Superior temporal gyrus (tissue), 1 donor: ENCODE data around the gene CENPS.
"Not testable (repeated sequence)": the region's sequence is repeated elsewhere in the genome, so short reads cannot be mapped to it uniquely, and the experiment has no call there.

Experiments used
- DNase-seq: peaks from one replicate; pipeline ENCODE4 v3.0.0-alpha.2; 2016; ENCODE audit errors: extremely low spot score

Gene CENPS

DNA sequence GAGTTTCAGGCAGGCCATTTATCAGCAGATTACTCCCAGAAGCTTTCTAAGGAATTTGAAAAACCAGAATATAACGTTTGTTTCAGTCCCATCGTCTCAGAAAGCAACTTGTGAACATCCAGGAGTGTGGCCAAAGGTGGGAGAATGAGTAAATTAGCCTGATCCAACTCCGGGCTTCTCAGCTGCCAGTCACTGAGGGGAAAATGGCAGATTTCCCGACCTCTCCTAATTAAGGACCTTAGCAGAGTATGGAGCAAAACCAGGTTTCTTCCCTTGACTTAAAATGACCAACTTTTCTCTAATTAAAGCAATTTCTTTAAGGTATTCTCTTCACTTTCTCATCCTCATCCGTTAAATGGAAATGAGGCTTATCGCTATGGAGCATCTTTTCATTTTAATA, 20.6 kb downstream of the CENPS start:
- DNase-seq, result no peak

DNA sequence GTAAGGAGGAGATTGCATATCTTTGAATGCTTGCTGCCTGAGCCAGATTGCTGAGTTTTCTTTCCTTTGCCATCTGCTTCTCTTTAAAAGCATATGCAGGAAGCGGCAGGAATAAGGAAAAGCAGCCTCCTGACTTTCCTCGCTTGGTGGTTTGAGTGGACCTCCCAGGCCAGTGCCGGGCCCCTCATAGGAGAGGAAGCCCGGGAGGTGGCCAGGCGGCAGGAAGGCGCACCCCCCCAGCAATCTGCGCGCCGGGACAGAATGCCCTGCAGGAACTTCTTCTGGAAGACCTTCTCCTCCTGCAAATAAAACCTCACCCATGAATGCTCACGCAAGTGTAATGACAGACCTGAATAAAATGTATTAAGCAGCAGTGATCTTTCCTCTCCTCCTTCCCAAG, 21.1 kb downstream of the CENPS start:
- DNase-seq, result no peak

DNA sequence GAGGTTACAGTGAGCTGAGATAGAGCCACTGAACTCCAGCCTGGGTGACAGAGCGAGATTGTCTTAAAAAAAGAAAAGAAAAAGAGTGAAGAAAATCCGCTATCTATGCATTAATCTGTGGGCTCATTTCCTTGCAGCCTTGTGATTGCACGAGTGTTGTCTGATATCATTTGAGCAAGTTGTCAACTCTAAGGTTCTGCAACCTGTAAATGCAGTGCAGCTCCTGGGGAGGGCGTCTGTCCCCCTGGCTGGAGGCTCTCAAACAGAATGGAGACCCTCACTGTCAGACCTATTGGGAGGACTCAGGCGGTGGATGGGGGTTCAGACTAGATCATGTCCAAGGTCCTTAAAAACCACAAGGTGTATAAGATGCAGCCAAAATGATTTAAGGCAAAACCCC, 25.8 kb downstream of the CENPS start:
- DNase-seq, result no peak

- DNase-seq, result no peak
Measured at GRCh38 chr1:10456661-10457060, 26.4 kb downstream of the CENPS start.

GRCh38 chr1:10457462-10457861, 27.2 kb downstream of the CENPS start:
- not testable (repeated sequence) for DNase-seq

DNA sequence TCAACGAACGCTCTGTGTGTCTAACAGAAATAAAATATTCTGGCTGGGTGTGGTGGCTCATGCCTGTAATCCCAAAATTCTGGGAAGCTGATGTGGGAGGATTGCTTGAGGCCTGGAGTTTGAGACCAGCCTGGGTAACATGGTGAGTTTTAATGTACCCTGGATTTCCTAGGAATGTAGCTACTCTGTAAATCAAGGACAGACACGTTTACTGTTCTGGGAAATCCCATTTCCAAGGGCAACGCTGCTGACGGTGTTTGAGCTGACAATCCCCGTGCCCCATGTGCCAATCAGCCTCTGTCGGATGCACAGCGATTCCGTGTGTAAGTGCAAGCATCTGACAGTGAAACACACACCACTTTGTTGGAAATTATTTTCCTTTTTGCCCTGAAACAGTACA, 27.6 kb downstream of the CENPS start:
- DNase-seq, result no peak

DNA sequence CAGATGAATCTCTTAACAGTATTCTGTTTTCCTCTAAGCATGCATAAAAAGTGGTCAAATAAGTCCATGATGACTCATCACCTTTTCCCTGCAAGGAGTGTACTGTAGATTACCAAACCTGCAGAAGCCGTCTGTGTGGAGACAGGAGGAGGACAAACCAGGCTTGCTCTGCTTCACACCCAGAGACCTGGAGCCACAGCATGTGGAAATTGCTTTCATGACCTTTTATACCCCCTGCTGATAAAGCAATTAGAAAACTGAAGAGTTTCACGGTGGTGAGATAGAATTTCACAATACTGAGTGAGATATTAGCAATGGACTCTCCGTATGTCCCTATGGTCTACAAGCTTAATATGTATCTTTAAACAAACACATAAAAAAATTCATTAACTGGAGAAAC, 29.0 kb downstream of the CENPS start:
- DNase-seq, result no peak

GRCh38 chr1:10467078-10467477, 36.8 kb downstream of the CENPS start:
- no peak for DNase-seq

- no peak for DNase-seq
Measured at GRCh38 chr1:10470043-10470442, 39.8 kb downstream of the CENPS start.

DNA sequence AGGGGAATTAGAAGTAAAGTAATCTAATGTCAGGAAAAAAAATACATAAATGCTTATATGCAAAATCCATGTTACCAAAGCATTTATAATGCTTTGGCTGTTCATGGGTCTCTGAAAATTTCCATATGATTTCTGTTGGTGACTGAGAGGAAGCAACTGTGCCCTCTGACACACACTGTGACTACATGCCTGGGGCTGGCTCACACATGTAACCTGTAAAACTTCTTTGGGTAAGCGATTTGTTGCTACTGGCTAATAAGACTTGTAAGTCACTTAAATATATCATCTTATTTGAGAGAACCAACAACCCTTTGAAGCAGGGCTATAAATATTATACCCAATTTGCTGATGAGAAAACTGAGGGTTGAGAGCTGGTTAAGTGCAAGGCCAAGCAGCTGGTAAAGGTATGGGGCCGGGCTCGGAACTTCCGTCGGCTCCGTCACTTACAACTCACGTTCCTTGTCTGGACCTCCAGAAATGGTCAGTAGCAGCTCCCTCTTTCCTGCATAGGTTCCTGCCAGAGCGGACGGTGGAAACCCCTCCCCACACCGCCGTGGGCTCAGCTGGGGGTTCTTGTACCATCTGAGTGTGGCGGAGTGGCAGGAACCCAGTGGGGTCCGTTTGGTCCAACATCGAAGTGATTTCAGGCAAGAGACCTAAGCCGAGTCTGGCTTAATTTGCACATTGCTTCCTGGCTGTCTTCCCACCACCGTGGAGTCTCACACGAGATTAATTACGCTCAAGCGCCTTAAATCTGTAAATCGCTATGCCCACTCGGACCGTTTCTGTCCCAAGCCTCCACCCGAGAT, 41.4 kb downstream of the CENPS start:
- peak; percentile 17 for DNase-seq

GRCh38 chr1:10472220-10473144, 42.2 kb downstream of the CENPS start, which contains the start of gene DFFA:
TSS of gene DFFA (minus strand) at chr1:10472529. CDS start at chr1:10472458, 71 bp downstream.
- DNase-seq, result peak; percentile 99

DNA sequence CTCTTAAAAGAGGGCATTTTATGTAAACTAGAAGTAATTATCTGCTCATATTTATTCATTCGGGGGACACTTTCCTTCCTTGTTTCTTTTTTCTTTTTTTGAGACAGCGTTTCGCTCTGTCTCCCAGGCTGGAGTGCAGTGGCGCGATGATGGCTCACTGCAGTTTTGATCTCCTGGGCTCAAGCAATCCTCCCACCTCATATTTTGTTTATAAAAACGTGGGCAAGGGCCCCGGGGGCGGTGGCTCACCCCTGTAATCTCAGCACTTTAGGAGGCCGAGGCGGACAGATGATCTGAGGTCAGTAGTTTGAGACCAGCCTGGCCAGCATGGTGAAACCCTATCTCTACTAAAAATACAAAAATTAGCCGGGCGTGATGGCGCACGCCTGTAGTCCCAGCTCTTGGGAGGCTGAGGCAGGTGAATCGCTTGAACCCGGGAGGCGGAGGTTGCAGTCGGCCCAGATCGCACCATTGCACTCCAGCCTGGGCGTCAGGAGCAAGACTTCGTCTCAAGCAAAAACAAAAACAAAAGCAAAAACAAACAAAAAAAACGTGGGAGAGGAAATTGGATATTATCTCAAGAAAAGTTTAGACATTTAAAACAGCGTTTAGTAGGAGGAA, 43.0 kb downstream of the CENPS start:
- no peak for DNase-seq

DNA sequence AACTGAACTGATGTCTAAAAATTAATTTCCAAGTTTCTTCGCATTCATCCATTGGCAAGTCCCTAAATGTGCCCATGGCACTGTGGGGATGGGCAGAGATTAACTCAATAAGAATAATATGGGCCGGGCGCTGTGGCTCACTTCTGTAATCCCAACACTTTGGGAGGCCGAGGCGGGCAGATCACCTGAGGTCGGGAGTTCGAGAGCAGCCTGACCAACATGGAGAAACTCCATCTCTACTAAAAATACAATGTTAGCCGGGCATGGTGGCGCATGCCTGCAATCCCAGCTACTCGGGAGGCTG, 44.0 kb downstream of the CENPS start:
- not testable (repeated sequence) for DNase-seq

DNA sequence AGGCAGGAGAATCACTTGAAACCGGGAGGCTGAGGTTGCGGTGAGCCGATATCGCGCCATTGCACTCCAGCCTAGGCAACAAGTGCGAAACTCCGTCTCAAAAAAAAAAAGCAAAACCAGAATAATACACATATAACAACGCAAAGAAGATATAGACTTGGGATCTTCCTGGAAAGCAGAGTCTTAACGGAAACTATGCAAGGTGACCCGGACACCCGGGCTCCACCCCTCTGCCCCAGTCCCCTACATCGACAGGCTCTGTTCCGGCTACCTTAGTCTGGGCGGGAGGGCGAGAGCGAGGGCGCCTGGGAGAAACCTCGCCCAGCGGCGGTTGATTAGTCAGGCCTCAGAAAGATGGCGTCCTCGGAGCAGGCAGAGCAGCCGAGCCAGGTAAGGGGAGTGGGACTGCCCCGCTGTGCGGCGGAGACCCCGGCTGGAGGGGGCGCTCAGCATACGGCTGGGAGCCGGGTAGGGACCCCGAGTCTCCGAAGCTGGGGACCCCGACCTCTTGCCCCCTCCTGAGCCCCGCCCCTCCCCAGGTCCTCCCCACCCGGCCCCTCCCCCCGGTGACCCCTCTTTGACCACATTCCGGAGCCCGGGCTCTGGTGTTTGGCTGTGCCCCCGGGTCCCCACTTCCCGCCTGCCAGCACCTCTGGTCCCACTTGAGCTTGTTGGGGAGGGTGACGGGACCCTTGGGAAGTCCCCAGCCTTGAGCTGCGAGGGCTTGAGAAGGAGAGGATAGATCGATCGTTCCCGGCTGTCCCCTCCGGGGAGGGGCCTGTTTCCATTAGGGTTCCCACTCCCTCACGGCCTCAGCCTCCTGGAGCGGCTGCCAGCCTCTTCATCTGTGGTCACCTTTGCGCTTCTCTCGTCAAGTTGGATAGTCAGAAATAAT, 44.6 kb downstream of the CENPS start, which contains the start of gene PEX14:
TSS of gene PEX14 (plus strand) at position 338 of the 895 bp plus-strand sequence. CDS start at position 355, 17 bp downstream.
- DNase-seq, result peak; percentile 86

DNA sequence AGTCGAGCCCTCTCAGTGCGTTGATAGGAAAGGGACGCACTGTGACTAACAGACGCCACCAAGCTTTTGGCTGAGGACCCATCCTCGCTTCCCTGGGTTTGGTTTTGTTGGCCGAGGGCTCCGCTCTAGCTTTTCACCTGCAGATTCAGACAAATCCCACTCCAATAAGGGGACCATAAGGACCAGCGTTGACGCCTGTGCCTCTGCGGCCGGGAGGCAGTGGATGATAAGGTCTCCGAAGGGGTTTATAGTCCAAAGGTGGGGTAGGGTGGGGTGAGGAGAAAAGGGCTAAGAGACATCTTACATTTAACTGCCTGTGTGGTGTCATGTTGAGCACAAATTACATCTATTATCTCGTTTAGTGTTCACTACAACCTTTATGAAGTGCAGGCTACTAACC, 45.3 kb downstream of the CENPS start:
- no peak for DNase-seq

DNA sequence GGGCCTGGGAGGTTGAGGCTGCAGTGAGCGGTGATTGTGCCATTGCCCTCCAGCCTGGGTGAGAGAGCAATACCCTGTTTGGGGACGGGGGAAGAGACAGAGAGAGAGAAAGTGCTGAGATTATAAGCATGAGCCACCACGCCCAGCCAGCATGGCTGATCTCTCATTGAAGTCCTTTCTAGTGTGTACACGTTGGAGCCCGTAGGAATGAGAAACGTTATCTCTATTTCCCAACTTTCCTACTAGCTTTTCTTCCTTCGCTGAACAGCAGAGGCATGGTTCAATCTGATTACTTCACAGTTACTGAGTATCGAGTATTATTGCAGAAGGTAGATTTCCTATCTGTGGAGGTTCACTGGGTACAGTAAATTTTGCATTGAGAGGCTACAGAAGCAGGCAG, 49.1 kb downstream of the CENPS start:
- DNase-seq, result no peak

- no peak for DNase-seq
Measured at GRCh38 chr1:10480614-10481013, 50.4 kb downstream of the CENPS start.

DNA sequence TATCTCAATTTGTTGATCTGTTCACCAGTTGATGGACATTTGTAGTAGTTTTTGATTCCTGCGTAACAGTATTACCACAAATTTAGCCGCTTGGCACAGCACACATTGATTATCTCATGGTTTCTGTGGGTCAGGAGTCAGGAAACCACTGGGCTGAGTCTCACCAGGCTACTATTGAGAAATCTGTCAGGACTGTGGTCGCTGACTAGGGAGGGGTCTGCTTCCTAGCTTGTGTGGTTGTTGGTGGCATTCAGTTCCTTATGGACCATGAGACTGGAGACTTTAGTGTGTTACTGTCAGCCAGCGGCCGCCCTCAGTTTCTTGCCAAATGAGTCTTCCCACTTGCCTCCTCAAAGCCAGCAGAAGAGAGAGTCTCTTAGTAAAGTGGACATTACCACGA, 54.3 kb downstream of the CENPS start:
- DNase-seq, result no peak

- DNase-seq, result no peak
Measured at GRCh38 chr1:10489291-10490055, 59.2 kb downstream of the CENPS start.

- DNase-seq, result no peak
Measured at GRCh38 chr1:10490286-10490970, 60.2 kb downstream of the CENPS start.
